ENCODE measurements around the gene KIDINS220.

GRCh38 chr2:8841932-8842331, 4.5 kb upstream of the KIDINS220 start:
- TF ChIP-seq CTCF (IDR thresholded peaks at IDR 0.05 in 2 of 3, conservative IDR thresholded peaks at IDR 0.05 in 1 of 3; ENCODE audit: borderline replicate concordance in 1 of 3, insufficient read depth in 1 of 3, low read depth in 2 of 3, low read length in 2 of 3) (no peak), POLR2AphosphoS5 (IDR thresholded peaks at IDR 0.05; ENCODE audit: low read depth, low read length) (no peak), EZH2 (IDR thresholded peaks at IDR 0.05) (no peak), ELF1 (IDR thresholded peaks at IDR 0.05; ENCODE audit: borderline replicate concordance, low read depth) (no peak), POLR2A (IDR thresholded peaks at IDR 0.05; ENCODE audit: borderline replicate concordance, extremely low read depth, insufficient read depth, insufficient read length) (no peak), TCF7L2 (IDR thresholded peaks at IDR 0.05; ENCODE audit: borderline replicate concordance, extremely low read depth, insufficient read depth, insufficient read length) (no peak), EZH2phosphoT487 (IDR thresholded peaks at IDR 0.05; ENCODE audit: borderline replicate concordance) (no peak), MAX (IDR thresholded peaks at IDR 0.05) (no peak), CEBPB (IDR thresholded peaks at IDR 0.05; ENCODE audit: low read depth) (no peak), ATF3 (IDR thresholded peaks at IDR 0.05) (no peak)
